Muscle layer of colon (tissue), 2 donors: ENCODE results near the gene SFR1.

Experiments used
- H3K27ac ChIP-seq: one replicate; pipeline ENCODE4 v1.7.0; 2013; ENCODE audit warnings: low read depth, mild to moderate bottlenecking, low read length, moderate library complexity
- H3K27me3 ChIP-seq, 2 donors: one replicate each; pipeline ENCODE4 v1.7.0; 2013; ENCODE audit warnings: low read length in 2 of 2, mild to moderate bottlenecking in 2 of 2; ENCODE audit not compliant: insufficient read depth in 2 of 2, control insufficient read depth in 1 of 2
- H3K36me3 ChIP-seq: one replicate; pipeline ENCODE4 v1.7.0; 2013; ENCODE audit warnings: mild to moderate bottlenecking, low read length; ENCODE audit not compliant: insufficient read depth
- H3K4me1 ChIP-seq: one replicate; pipeline ENCODE4 v1.7.0; 2013; ENCODE audit warnings: mild to moderate bottlenecking, low read length; ENCODE audit not compliant: insufficient read depth
- H3K4me3 ChIP-seq, 2 donors: one replicate each; pipeline ENCODE4 v1.7.0; 2013; ENCODE audit warnings: low read length in 2 of 2, low read depth in 1 of 2, mild to moderate bottlenecking in 1 of 2, moderate library complexity in 1 of 2
- H3K9ac ChIP-seq: one replicate; pipeline ENCODE4 v1.7.0; 2013; ENCODE audit warnings: low read length
- H3K9me3 ChIP-seq: one replicate; pipeline ENCODE4 v1.7.0; 2013; ENCODE audit warnings: mild to moderate bottlenecking, low read length
- donor health status: abdominal sarcoma.
- donor health status: Adenocarcinoma of cecum.

SFR1 gene, protein sequence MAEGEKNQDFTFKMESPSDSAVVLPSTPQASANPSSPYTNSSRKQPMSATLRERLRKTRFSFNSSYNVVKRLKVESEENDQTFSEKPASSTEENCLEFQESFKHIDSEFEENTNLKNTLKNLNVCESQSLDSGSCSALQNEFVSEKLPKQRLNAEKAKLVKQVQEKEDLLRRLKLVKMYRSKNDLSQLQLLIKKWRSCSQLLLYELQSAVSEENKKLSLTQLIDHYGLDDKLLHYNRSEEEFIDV

GRCh38 chr10:104121485-104122224 lies at the start of gene SFR1:
SFR1 (plus strand) TSS chr10:104122171; CDS start chr10:104122184, 13 bp downstream.
- Histone ChIP-seq H3K4me1 (peaks cover 6% of the 10 kb centered on the region), H3K9ac (peak within 1 kb of the TSS; percentile 96), H3K27ac (peak within 1 kb of the TSS; percentile 89), H3K36me3 (no peaks in the 10 kb centered on the region), H3K27me3 (no peaks in the 10 kb centered on the region), H3K9me3 (no peaks in the 10 kb centered on the region), H3K4me3 (peak within 1 kb of the TSS; percentile 75 to 96)

DNA sequence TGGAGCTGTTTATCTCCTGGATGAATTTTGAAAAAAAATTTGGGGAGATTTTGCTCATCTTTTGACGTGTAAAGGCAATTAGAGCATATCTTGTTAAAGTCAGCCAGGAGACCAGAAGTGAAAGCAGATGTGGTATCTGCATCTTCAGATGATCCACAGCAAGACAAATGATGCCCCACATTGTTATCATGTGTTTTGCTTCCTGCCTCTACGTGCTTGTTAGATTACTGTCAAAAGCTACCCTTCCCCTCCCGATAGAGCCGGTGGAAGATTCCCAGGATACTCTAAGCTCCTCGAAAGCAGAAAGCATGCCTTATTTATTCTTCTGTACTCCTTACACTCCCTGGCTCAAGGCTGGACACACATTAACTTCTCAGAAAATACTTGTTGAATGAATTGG lies 49.2 kb upstream of the SFR1 start:
- no peak overlapping the region for H3K4me3 ChIP-seq
- H3K27ac ChIP-seq, result no peak overlapping the region
- no peaks in the 10 kb centered on the region for H3K27me3 ChIP-seq
- H3K9ac ChIP-seq, result no peak overlapping the region
- no peaks in the 10 kb centered on the region for H3K36me3 ChIP-seq
- H3K4me1 ChIP-seq, result no peaks in the 10 kb centered on the region
- no peaks in the 10 kb centered on the region for H3K9me3 ChIP-seq

GRCh38 chr10:104074505-104074904 lies 47.5 kb upstream of the SFR1 start:
- Histone ChIP-seq H3K9ac (no peak overlapping the region), H3K27ac (no peak overlapping the region), H3K36me3 (no peaks in the 10 kb centered on the region), H3K4me1 (no peaks in the 10 kb centered on the region), H3K9me3 (no peaks in the 10 kb centered on the region), H3K4me3 (no peak overlapping the region), H3K27me3 (no peaks in the 10 kb centered on the region)

DNA sequence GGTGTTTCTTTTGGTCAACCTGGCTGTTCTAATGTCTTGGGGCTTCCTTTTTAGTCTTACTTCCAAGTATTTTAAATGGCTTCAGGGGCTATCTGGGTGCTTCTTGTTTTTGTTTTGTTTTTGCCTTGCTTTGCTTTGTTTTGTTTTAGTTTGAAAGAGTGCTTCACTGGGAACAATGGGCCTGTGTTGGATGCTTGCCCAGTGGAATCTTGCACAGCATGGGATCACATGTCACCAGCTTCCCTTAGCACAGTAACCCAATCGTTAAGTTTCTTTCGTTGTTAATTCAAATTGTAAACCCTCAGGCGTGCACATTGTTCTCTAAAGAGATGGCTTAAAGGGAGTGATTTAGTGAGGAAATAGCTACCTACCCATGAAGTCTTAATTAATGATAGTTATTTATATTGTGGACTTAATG lies 45.2 kb upstream of the SFR1 start:
- H3K4me1 ChIP-seq, result peaks cover 2% of the 10 kb centered on the region
- H3K4me3 ChIP-seq, result no peak overlapping the region
- H3K9me3 ChIP-seq, result no peaks in the 10 kb centered on the region
- no peak overlapping the region for H3K9ac ChIP-seq
- H3K27ac ChIP-seq, result no peak overlapping the region
- no peaks in the 10 kb centered on the region for H3K27me3 ChIP-seq
- no peaks in the 10 kb centered on the region for H3K36me3 ChIP-seq

DNA sequence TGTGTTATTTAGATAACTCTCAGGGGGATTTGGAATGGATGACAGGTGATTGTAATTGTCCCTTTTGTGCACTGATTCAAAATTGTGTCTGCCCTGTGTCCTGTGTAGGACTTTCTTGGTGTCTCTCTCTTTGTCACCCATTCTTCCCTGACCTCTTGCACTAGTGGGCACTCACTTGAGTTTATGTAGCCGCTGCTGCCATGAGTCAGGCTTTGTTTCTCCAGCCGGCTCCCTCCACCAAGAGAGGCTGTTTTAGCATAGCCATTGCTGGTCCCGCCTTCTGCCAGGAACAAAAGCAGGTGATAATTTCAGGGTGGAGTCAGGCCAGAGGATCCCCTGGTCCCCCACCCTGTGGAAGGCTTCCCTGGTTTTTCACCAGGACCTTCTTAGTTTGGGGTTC lies 44.7 kb upstream of the SFR1 start:
- peaks cover 7% of the 10 kb centered on the region for H3K4me1 ChIP-seq
- no peaks in the 10 kb centered on the region for H3K36me3 ChIP-seq
- H3K4me3 ChIP-seq, result no peak overlapping the region
- no peaks in the 10 kb centered on the region for H3K27me3 ChIP-seq
- H3K9me3 ChIP-seq, result no peaks in the 10 kb centered on the region
- no peak overlapping the region for H3K9ac ChIP-seq
- no peak overlapping the region for H3K27ac ChIP-seq

DNA sequence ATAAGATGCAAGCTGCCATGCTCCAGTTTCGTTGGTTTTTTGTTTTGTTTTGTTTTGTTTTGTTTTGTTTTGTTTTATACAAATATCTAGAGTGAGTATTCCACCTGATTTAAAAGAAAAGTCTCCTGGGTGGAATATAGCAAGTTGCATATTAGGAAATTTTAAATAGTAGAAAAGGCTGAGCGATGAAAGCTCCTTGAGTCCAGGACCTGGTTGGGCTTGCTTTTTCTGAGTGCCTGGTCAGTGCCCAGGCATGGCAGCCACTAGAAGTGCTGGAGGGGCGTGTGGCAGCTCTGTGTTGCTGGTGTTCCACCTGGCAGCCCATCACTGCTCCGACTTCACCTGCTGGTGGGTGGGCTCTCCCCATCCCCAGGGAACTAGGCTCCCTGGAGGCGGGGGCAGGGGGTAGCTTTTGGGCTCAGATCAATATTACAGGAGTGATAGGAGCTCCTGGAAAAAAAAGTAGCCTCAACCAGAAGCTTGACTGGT lies 44.3 kb upstream of the SFR1 start:
- H3K9me3 ChIP-seq, result no peaks in the 10 kb centered on the region
- H3K4me3 ChIP-seq, result no peak overlapping the region
- no peaks in the 10 kb centered on the region for H3K36me3 ChIP-seq
- H3K9ac ChIP-seq, result no peak overlapping the region
- H3K4me1 ChIP-seq, result peaks cover 7% of the 10 kb centered on the region
- no peak overlapping the region for H3K27ac ChIP-seq
- H3K27me3 ChIP-seq, result no peaks in the 10 kb centered on the region

GRCh38 chr10:104080762-104081161 lies 41.2 kb upstream of the SFR1 start:
- Histone ChIP-seq H3K27me3 (no peaks in the 10 kb centered on the region), H3K36me3 (no peaks in the 10 kb centered on the region), H3K9ac (no peak overlapping the region), H3K4me1 (peaks cover 7% of the 10 kb centered on the region), H3K27ac (no peak overlapping the region), H3K9me3 (no peaks in the 10 kb centered on the region), H3K4me3 (no peak overlapping the region)

- no peak overlapping the region for H3K9ac ChIP-seq
- H3K27ac ChIP-seq, result no peak overlapping the region
- peaks cover 7% of the 10 kb centered on the region for H3K4me1 ChIP-seq
- no peaks in the 10 kb centered on the region for H3K27me3 ChIP-seq
- H3K9me3 ChIP-seq, result no peaks in the 10 kb centered on the region
- no peaks in the 10 kb centered on the region for H3K36me3 ChIP-seq
- H3K4me3 ChIP-seq, result no peak overlapping the region
These were observed 40.0 kb upstream of the SFR1 start for GRCh38 chr10:104081998-104082397.

DNA sequence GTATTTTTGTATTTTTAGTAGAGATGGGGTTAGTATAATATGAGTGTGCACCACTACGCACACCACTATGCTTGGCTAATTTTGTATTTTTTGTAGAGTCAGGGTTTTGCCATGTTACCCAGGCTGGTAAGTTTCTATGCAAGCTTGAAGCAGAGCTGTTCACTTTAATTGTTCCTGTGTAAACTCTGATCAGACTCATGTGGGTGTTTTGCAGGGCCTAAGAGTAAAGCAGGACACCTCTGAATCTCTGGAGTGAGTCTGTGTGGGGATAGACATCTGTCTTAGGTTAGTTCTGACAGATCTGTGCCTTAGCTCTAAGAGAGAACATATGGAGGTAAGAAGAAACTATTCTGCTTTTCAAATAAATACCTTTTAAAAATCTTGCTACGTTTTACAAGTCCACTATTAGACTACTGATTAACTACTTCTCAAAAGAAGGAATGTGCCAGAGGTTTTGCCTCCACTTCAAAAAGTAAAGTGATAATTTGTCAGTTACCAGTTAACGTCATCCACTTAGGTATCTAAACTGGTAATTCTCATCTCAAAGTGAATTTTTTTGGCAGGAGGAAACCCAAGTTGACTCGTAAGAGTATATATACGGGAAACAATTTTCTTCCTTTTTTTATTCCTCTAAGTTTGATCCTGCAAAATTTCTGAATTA lies 37.4 kb upstream of the SFR1 start:
- Histone ChIP-seq H3K4me3 (no peak overlapping the region), H3K36me3 (no peaks in the 10 kb centered on the region), H3K27ac (no peak overlapping the region), H3K27me3 (no peaks in the 10 kb centered on the region), H3K4me1 (peaks cover 7% of the 10 kb centered on the region), H3K9me3 (no peaks in the 10 kb centered on the region), H3K9ac (no peak overlapping the region)

- Histone ChIP-seq H3K36me3 (no peaks in the 10 kb centered on the region), H3K9ac (no peak within 1 kb of the TSS)
These were observed 36.1 kb upstream of the SFR1 start, which contains the start of gene COL17A1 for GRCh38 chr10:104085801-104086400. COL17A1 (minus strand) TSS chr10:104085880; CDS start chr10:104080673, 5,207 bp downstream.

GRCh38 chr10:104088239-104088638 lies 33.7 kb upstream of the SFR1 start:
- Histone ChIP-seq H3K27ac (no peak overlapping the region), H3K36me3 (no peaks in the 10 kb centered on the region), H3K9ac (no peak overlapping the region), H3K9me3 (no peaks in the 10 kb centered on the region), H3K4me1 (no peaks in the 10 kb centered on the region), H3K27me3 (no peaks in the 10 kb centered on the region), H3K4me3 (no peak overlapping the region)

More at GRCh38 chr10:104085801-104086400, 36.1 kb upstream of the SFR1 start, which contains the start of gene COL17A1:
- Histone ChIP-seq H3K4me3 (no peak within 1 kb of the TSS), H3K27ac (no peak within 1 kb of the TSS), H3K4me1 (peaks cover 7% of the 10 kb centered on the region), H3K27me3 (no peaks in the 10 kb centered on the region), H3K9me3 (no peaks in the 10 kb centered on the region)
